ENCODE data around the gene CCDC97. TPM values are rescaled to one million over a fixed set of nuclear protein-coding genes. Genes with fewer than 3 reads are reported as not detected.

Gene CCDC97
- total RNA-seq, 1 experiment from 2014 or later, result 31.4 TPM

DNA sequence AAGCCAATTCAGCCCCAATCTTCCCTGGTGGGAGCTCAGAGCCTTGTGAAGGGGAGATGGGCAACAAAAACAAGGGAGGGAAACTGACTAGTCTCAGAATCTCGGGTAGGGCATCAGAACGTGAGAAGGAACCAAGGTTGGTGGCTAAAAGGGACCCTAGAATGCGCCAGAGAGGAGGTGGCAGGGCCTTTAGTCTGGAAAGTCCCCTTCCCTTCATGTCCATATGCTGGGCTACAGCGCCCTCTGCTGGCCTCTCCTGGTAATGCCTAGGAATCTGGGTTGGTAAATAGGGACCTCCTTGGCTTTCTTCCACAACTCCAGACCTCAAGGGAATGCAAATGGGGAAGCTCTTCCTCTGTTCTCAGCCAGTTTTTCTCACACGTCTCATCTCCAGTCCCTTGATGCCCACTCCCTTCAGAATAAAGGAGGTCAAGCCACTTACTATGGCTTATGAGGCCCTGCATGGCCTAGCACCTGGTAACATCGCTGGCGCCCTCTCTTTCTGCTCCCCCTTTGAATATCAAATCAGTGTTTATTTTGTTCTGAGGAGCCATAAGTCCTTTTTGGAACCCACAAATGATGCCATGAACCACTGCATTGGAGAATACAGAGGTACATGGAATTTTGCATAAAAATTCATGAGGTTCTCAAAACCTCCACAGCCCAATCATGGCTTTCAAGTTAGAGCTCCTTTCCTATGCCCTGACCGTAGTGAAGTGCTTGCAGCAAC, 1.4 kb upstream of the CCDC97 start (continued):
- TF ChIP-seq, protein P1, sequence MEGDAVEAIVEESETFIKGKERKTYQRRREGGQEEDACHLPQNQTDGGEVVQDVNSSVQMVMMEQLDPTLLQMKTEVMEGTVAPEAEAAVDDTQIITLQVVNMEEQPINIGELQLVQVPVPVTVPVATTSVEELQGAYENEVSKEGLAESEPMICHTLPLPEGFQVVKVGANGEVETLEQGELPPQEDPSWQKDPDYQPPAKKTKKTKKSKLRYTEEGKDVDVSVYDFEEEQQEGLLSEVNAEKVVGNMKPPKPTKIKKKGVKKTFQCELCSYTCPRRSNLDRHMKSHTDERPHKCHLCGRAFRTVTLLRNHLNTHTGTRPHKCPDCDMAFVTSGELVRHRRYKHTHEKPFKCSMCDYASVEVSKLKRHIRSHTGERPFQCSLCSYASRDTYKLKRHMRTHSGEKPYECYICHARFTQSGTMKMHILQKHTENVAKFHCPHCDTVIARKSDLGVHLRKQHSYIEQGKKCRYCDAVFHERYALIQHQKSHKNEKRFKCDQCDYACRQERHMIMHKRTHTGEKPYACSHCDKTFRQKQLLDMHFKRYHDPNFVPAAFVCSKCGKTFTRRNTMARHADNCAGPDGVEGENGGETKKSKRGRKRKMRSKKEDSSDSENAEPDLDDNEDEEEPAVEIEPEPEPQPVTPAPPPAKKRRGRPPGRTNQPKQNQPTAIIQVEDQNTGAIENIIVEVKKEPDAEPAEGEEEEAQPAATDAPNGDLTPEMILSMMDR (IDR thresholded peaks at IDR 0.05), result peak; percentile 98
- TF ChIP-seq ZNF138 (CRISPR knock-in tag; conservative IDR thresholded peaks at IDR 0.05), result no peak

DNA sequence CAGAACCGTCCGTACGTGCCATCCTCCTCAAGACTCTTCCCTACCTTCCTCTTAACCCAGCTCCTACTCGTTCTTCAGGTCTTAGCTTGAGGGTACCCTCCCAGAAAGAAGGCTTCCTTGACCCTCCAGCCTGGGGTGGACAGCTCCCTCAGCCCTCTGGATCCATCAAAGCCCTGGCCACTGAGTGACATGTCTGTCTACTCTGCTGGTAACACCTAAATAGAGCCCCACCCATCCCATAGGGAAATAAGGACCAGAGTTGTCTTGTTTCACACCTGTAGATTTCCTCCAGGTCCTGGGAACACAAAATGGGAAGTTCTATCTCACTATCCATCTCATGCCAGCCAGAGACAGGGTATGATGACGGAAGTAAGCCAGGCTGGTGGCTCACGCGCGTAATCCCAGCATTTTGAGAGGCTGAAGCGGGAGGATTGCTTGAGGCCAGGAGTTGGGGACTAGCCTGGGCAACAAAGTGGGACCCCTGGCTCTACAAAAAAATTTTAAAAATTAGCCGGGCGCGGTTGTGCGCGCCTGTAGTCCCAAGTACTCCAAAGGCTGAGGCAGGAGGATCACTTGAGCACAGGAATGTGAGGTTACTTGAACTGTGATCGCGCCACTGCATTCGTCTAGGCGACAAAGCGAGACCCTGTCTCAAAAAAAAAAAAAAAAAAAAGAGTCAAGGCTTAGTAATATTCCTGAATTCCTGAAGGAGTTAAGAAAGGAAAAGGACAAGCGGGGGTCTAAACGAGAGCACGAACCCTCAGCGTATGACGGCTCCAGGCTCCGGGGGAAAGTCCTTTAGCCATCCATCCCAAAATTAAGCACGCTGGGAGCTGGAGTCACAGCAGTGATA, 566 bp upstream of the CCDC97 start:
- no peaks in the 10 kb centered on the region for H3K9me3 Mint-ChIP-seq
- no peak for DNase-seq (ENCODE audit: low spot score)
- TF ChIP-seq, protein P2, sequence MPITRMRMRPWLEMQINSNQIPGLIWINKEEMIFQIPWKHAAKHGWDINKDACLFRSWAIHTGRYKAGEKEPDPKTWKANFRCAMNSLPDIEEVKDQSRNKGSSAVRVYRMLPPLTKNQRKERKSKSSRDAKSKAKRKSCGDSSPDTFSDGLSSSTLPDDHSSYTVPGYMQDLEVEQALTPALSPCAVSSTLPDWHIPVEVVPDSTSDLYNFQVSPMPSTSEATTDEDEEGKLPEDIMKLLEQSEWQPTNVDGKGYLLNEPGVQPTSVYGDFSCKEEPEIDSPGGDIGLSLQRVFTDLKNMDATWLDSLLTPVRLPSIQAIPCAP (CRISPR knock-in tag; IDR thresholded peaks at IDR 0.05), result no peak
- TF ChIP-seq, protein P3, sequence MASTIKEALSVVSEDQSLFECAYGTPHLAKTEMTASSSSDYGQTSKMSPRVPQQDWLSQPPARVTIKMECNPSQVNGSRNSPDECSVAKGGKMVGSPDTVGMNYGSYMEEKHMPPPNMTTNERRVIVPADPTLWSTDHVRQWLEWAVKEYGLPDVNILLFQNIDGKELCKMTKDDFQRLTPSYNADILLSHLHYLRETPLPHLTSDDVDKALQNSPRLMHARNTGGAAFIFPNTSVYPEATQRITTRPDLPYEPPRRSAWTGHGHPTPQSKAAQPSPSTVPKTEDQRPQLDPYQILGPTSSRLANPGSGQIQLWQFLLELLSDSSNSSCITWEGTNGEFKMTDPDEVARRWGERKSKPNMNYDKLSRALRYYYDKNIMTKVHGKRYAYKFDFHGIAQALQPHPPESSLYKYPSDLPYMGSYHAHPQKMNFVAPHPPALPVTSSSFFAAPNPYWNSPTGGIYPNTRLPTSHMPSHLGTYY (CRISPR knock-in tag; IDR thresholded peaks at IDR 0.05), result peak; percentile 28; the same call in 1 of the 2 replicates
- TF ChIP-seq, protein P4, sequence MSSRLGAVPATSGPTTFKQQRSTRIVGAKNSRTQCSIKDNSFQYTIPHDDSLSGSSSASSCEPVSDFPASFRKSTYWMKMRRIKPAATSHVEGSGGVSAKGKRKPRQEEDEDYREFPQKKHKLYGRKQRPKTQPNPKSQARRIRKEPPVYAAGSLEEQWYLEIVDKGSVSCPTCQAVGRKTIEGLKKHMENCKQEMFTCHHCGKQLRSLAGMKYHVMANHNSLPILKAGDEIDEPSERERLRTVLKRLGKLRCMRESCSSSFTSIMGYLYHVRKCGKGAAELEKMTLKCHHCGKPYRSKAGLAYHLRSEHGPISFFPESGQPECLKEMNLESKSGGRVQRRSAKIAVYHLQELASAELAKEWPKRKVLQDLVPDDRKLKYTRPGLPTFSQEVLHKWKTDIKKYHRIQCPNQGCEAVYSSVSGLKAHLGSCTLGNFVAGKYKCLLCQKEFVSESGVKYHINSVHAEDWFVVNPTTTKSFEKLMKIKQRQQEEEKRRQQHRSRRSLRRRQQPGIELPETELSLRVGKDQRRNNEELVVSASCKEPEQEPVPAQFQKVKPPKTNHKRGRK (CRISPR knock-in tag; IDR thresholded peaks at IDR 0.05; ENCODE audit: borderline replicate concordance), result no peak
- TF ChIP-seq MXD4 (CRISPR knock-in tag; IDR thresholded peaks at IDR 0.05; ENCODE audit: borderline replicate concordance), result no peak
- no peak for TF ChIP-seq TP53 (CRISPR knock-in tag; IDR thresholded peaks at IDR 0.05)
- no peak; the same call in 1 of the 2 replicates for TF ChIP-seq AR (CRISPR knock-in tag; IDR thresholded peaks at IDR 0.05)
- TF ChIP-seq AFF4 (CRISPR knock-in tag; IDR thresholded peaks at IDR 0.05; ENCODE audit: borderline replicate concordance), result no peak
- ChIA-PET POLR2A (interaction anchor here (0.5 to 1.5 kb wide), 4 partner anchors 12 to 97 kb away, joined by 4 to 8 read pairs (median 4); partner anchors contain the start of genes B9D2 and HNRNPUL1), CTCF (interaction anchor here (0.5 to 2.8 kb wide), 31 partner anchors 8 to 182 kb away, joined by 3 to 26 read pairs (median 5); partner anchors contain the start of genes AXL, DMAC2, HNRNPUL1 and TGFB1)
- H3K4me1 Mint-ChIP-seq, result peaks cover 21% of the 10 kb centered on the region
- peak overlapping the region; percentile 98 for H3K27ac Mint-ChIP-seq
- no peaks in the 10 kb centered on the region for H3K27me3 Mint-ChIP-seq (ENCODE audit: low read depth)
- ATAC-seq, result no peak
- H3K4me3 Mint-ChIP-seq, result peak overlapping the region; percentile 96
- H3K36me3 Mint-ChIP-seq, result peaks cover 36% of the 10 kb centered on the region
